NCI-H1694 (cell line): Measurements from ENCODE around the gene TRAF1.

Experiments
- DNase-seq: peaks from one replicate; lab custom pipeline; 2025; lab: John Stamatoyannopoulos, UW

TRAF1 gene

GRCh38 chr9:120889606-120890271 lies 36.9 kb downstream of the TRAF1 start:
- DNase-seq = no peak

- DNase-seq = no peak
Observed at GRCh38 chr9:120888626-120889025, 38.0 kb downstream of the TRAF1 start.

GRCh38 chr9:120886490-120886967 lies 40.1 kb downstream of the TRAF1 start:
- no peak for DNase-seq

- DNase-seq = no peak
Observed at GRCh38 chr9:120885958-120886357, 40.6 kb downstream of the TRAF1 start.

- DNase-seq = no peak
Observed at GRCh38 chr9:120885457-120885856, 41.1 kb downstream of the TRAF1 start.

GRCh38 chr9:120883608-120883996 lies 43.0 kb downstream of the TRAF1 start:
- no peak for DNase-seq

GRCh38 chr9:120882935-120883607 lies 43.5 kb downstream of the TRAF1 start:
- no peak for DNase-seq

GRCh38 chr9:120879446-120879845 lies 47.1 kb downstream of the TRAF1 start:
- no peak for DNase-seq

- DNase-seq = peak; percentile 82
Observed at GRCh38 chr9:120878188-120879130, 48.1 kb downstream of the TRAF1 start.

GRCh38 chr9:120877276-120878034 lies 49.1 kb downstream of the TRAF1 start:
- DNase-seq = peak; percentile 13

- no peak for DNase-seq
Observed at GRCh38 chr9:120876842-120877240, 49.8 kb downstream of the TRAF1 start, which contains the start of gene PHF19. PHF19 (minus strand) TSS chr9:120877188; CDS start chr9:120874741, 2,447 bp downstream.

- no peak for DNase-seq
Observed at GRCh38 chr9:120875954-120876841, 50.4 kb downstream of the TRAF1 start.

GRCh38 chr9:120875643-120875953 lies 51.0 kb downstream of the TRAF1 start:
- no peak for DNase-seq

GRCh38 chr9:120875195-120875565 lies 51.4 kb downstream of the TRAF1 start:
- no peak for DNase-seq

- no peak for DNase-seq
Observed at GRCh38 chr9:120874226-120875194, 52.1 kb downstream of the TRAF1 start.

- no peak for DNase-seq
Observed at GRCh38 chr9:120873512-120873911, 53.1 kb downstream of the TRAF1 start.

GRCh38 chr9:120872791-120873502 lies 53.6 kb downstream of the TRAF1 start:
- no peak for DNase-seq

GRCh38 chr9:120870206-120870605 lies 56.4 kb downstream of the TRAF1 start:
- no peak for DNase-seq

GRCh38 chr9:120869726-120870125 lies 56.9 kb downstream of the TRAF1 start:
- no peak for DNase-seq
